OCI-LY1 (cell line): Measurements from ENCODE around the gene GABRD.

ENCODE experiments used
- H2AFZ ChIP-seq: fragments of 200-600 bp; sonication (generic), shearing (Covaris generic); 2 replicates; pipeline ENCODE4 v1.6.0; 2014; ENCODE audit warnings: antibody characterized with exemption, mild to moderate bottlenecking, low read length
- H3F3A ChIP-seq: fragments of 200-600 bp; sonication (generic), shearing (Covaris generic); 2 replicates; pipeline ENCODE4 v1.6.0; 2014; ENCODE audit warnings: mild to moderate bottlenecking, antibody characterized with exemption, low read length, moderate library complexity; ENCODE audit not compliant: insufficient read depth
- H3K27ac ChIP-seq: fragments of 200-600 bp; sonication (generic); 2 replicates; pipeline ENCODE4 v1.5.1; 2014; ENCODE audit warnings: low read length, mixed run types, mild to moderate bottlenecking, low read depth; ENCODE audit not compliant: poor library complexity, severe bottlenecking
- H3K27me3 ChIP-seq: fragments of 200-600 bp; sonication (generic); 2 replicates; pipeline ENCODE4 v1.6.0; 2014; ENCODE audit warnings: antibody characterized with exemption, mild to moderate bottlenecking, low read length, moderate library complexity; ENCODE audit not compliant: insufficient read depth
- H3K36me3 ChIP-seq: fragments of 200-600 bp; sonication (generic); 2 replicates; pipeline ENCODE4 v1.6.1; 2014; ENCODE audit warnings: mild to moderate bottlenecking, antibody characterized with exemption, low read length, moderate library complexity, mixed read lengths; ENCODE audit not compliant: insufficient read depth
- H3K4me1 ChIP-seq: fragments of 200-600 bp; sonication (generic); 2 replicates; pipeline ENCODE4 v1.5.1; 2014; ENCODE audit warnings: mild to moderate bottlenecking, low read length, moderate library complexity; ENCODE audit not compliant: insufficient read depth, severe bottlenecking
- H3K4me2 ChIP-seq: fragments of 200-600 bp; sonication (generic), shearing (Covaris generic); 2 replicates; pipeline ENCODE4 v1.6.1; 2014; ENCODE audit warnings: low read length
- H3K4me3 ChIP-seq: fragments of 200-600 bp; sonication (generic); 2 replicates; pipeline ENCODE4 v1.5.1; 2014; ENCODE audit warnings: low read length, low read depth, mild to moderate bottlenecking, mixed read lengths; ENCODE audit not compliant: poor library complexity, severe bottlenecking
- H3K79me2 ChIP-seq: fragments of 200-600 bp; shearing (Covaris generic); 2 replicates; pipeline ENCODE4 v1.6.1; 2016; ENCODE audit warnings: mixed run types, low read length, mixed read lengths; ENCODE audit not compliant: insufficient read depth
- H3K9ac ChIP-seq: fragments of 200-600 bp; sonication (generic), shearing (Covaris generic); 2 replicates; pipeline ENCODE4 v1.6.1; 2014; ENCODE audit warnings: mild to moderate bottlenecking, low read length, mixed read lengths
- H3K9me2 ChIP-seq: fragments of 200-600 bp; sonication (generic), shearing (Covaris generic); 2 replicates; pipeline ENCODE4 v1.6.1; 2014; ENCODE audit warnings: low read depth, mild to moderate bottlenecking, low read length, mixed read lengths
- H3K9me3 ChIP-seq: fragments of 200-600 bp; shearing (Covaris generic); 2 replicates; pipeline ENCODE4 v1.6.1; 2014; ENCODE audit warnings: low read length, mixed read lengths
- H4K20me1 ChIP-seq: fragments of 200-600 bp; sonication (generic), shearing (Covaris generic); 2 replicates; pipeline ENCODE4 v1.6.0; 2016; ENCODE audit warnings: mild to moderate bottlenecking, low read length; ENCODE audit not compliant: insufficient read depth
- CTCF ChIP-seq: fragments of 200-600 bp; sonication (generic), shearing (Covaris generic); IDR thresholded peaks from 2 replicates; pipeline ENCODE4 v1.5.1; 2017; ENCODE audit warnings: mild to moderate bottlenecking, antibody characterized with exemption, low read length, moderate library complexity, mixed read lengths
- EZH2 ChIP-seq: fragments of 200-600 bp; sonication (generic), shearing (Covaris generic); IDR thresholded peaks from 2 replicates; pipeline ENCODE4 v1.8.0; 2017; ENCODE audit warnings: borderline replicate concordance, mixed run types, mild to moderate bottlenecking, antibody characterized with exemption, low read length, moderate library complexity, mixed read lengths

GABRD gene

GRCh38 chr1:2030076-2030871, 11.1 kb downstream of the GABRD start:
- Histone ChIP-seq H3K4me2 (no peak overlapping the region), H3K9ac (no peak overlapping the region), H3K9me3 (no peaks in the 10 kb centered on the region), H4K20me1 (no peaks in the 10 kb centered on the region), H2AFZ (no peak overlapping the region), H3K27ac (no peak overlapping the region), H3K79me2 (no peaks in the 10 kb centered on the region), H3K27me3 (0 out of 2 replicates have a peak, but pooled peaks cover 3% of the 10 kb centered on the region), H3K4me1 (no peaks in the 10 kb centered on the region), H3K4me3 (no peak overlapping the region), H3K36me3 (no peaks in the 10 kb centered on the region), H3F3A (no peaks in the 10 kb centered on the region), H3K9me2 (no peaks in the 10 kb centered on the region)
- TF ChIP-seq EZH2 = no peak
- TF ChIP-seq CTCF = no peak

- H3K79me2 ChIP-seq = no peaks in the 10 kb centered on the region
- H3K9ac ChIP-seq = no peak overlapping the region
- H3K36me3 ChIP-seq = no peaks in the 10 kb centered on the region
- no peaks in the 10 kb centered on the region for H3K9me3 ChIP-seq
- peaks cover 6% of the 10 kb centered on the region; the same call in 1 of the 2 replicates for H3K27me3 ChIP-seq
- H3K4me2 ChIP-seq = no peak overlapping the region
- H3F3A ChIP-seq = no peaks in the 10 kb centered on the region
- no peaks in the 10 kb centered on the region for H3K9me2 ChIP-seq
- no peaks in the 10 kb centered on the region for H4K20me1 ChIP-seq
- H3K4me1 ChIP-seq = no peaks in the 10 kb centered on the region
- H3K27ac ChIP-seq = no peak overlapping the region
- TF ChIP-seq CTCF (no peak), EZH2 (no peak)
- no peak overlapping the region for H2AFZ ChIP-seq
- H3K4me3 ChIP-seq = no peak overlapping the region
Observed at GRCh38 chr1:2031546-2032540, 12.7 kb downstream of the GABRD start.

- TF ChIP-seq CTCF = no peak
- no peak for TF ChIP-seq EZH2
- Histone ChIP-seq H3K27ac (no peak overlapping the region), H3K4me2 (no peak overlapping the region), H3K9ac (no peak overlapping the region), H4K20me1 (no peaks in the 10 kb centered on the region), H3F3A (no peaks in the 10 kb centered on the region), H3K9me3 (no peaks in the 10 kb centered on the region), H3K4me1 (no peaks in the 10 kb centered on the region), H2AFZ (no peak overlapping the region), H3K79me2 (no peaks in the 10 kb centered on the region), H3K9me2 (no peaks in the 10 kb centered on the region), H3K4me3 (no peak overlapping the region), H3K27me3 (peaks cover 13% of the 10 kb centered on the region; the same call in 1 of the 2 replicates), H3K36me3 (no peaks in the 10 kb centered on the region)
Observed at GRCh38 chr1:2032737-2033136, 13.6 kb downstream of the GABRD start.
